GM19240 (cell line): ENCODE data around the gene SELENON.

Source experiments
- DNase-seq: peaks from one replicate; pipeline ENCODE4 v3.0.0; 2011; ENCODE audit warnings: low spot score; ENCODE audit not compliant: insufficient read length

SELENON gene

DNA sequence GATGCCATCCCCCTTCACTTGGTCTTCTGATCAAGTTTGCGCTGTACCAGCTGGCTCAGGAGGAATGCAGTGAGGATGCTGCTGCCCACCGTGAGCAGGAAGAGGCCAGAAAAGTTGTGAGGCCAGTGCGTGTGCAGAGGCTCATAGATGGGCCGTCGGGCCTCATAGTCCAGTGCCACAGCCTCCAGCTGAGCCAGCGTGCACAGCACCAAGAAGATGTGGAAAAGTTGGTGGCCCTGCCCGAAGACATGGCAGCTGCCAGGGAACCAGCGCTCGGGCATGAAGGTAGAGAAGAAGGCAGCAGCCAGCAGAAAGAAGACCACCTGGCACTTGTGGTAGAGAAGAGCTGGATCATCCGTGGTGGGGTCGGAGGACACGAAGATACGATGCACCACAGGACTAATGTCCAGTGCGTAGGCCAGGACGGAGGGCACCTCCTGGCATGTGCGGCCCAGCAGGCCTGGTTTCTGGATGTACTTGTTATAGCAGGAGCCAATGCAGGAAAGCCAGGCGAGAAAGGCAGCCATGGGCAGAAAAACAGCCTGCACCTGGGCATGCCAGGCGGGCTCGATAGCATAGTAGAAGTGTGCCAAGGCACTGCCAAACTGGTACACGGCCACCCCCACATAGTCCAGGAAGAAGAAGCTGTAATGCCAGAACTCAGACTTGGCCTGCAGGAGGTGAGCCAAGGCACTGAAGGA lies 62.9 kb downstream of the SELENON start:
- no peak for DNase-seq

DNA sequence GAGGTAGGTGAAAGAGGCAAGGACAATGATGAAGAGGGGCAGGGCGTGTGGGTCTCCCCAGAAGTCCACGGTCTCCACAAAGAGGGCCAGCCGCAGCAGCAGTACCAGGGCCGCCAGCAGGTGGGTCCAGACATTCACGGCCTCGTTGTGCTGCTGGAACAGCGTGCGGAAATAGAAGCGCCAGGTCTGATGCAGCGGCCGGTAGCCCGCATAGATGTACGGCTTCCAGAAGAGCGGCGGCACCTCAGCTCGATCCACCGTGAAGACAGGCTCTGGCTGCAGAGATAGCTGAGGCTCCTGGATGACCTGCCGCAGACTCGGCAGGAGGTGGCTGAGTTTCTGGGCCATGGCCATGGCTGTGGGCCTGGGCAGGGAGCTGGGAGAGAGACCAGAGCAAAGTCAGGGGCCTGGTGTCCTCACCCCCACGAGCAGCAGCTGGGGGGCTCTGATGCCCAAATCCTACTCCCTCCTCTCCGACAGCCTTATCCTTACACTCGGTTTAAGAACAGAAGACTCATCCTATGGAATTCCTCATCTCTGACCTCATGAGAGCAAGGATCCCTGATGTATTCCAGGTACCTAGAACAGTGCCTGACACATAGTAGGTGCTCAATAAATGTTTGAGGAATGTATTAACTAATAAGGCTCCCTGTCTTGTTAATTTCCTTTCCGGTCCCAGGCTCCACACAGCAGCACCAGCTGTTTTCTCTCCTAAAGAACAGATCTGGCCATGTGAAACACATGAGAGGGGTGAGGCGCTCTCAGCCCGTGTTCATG lies 63.7 kb downstream of the SELENON start:
- DNase-seq: no peak

DNA sequence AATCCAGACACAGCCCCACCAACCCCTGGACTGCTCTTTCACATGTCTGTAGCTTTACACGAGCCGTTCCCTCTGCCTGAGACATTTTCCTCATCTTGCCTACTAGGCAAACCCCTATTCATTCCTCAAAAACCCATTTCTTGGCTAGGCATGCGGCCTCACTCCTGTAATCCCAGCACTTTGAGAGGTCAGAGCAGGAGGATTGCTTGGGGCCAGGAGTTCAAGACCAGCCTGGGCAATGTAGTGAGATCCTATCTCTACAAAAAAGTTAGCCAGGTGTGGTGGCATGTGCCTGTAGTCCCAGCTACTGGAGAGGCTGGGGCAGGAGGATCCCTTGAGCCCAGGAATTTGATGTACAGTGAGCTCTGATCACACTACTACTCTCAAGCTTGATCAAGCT lies 64.4 kb downstream of the SELENON start:
- no peak for DNase-seq

DNA sequence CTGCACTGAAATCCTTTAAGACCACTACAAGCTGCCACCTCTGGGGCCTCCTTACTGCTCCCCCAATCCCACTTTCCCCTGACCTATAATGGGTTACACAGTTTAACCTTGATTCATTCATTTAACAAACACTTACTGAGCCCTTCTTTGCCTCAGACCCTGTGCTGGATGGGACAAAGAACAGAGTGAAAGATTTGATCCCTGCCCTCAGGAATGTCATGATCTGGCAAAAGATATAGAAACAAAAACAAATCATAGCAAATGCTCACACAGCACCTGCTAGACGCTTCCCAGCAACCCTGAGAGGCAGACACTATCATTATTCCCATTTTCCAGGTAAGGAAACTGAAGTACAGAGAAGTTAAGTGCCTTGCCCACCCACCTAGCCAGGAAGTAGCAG lies 66.3 kb downstream of the SELENON start:
- DNase-seq: no peak

- DNase-seq: no peak
Observed at GRCh38 chr1:25867210-25867991, 67.4 kb downstream of the SELENON start.
